Liver (tissue), 9 donors: ENCODE results near the gene SRSF4. TPM values are rescaled to one million over a fixed set of nuclear protein-coding genes. Genes with fewer than 3 reads are reported as not detected.
A peak's percentile ranks its signal among the peaks of the same experiment; 100 is the strongest.

ENCODE experiments used
- DNase-seq: peaks from one replicate; pipeline ENCODE4 v3.0.0-alpha.2; 2017; ENCODE audit warnings: low spot score
- H3K27ac ChIP-seq, 2 donors: one replicate each; pipeline ENCODE4 v1.7.0; 2013; ENCODE audit warnings: inconsistent platforms in 2 of 2, low read length in 2 of 2, control low read depth in 1 of 2, low read depth in 1 of 2, mild to moderate bottlenecking in 1 of 2
- H3K27me3 ChIP-seq, 4 donors: one replicate each; pipeline versions ENCODE4 v1.6.1 to v1.7.0; 2013; ENCODE audit warnings: low read length in 3 of 4, inconsistent platforms in 1 of 4, mild to moderate bottlenecking in 1 of 4, moderate library complexity in 1 of 4; ENCODE audit not compliant: control insufficient read depth in 4 of 4, insufficient read depth in 4 of 4
- H3K36me3 ChIP-seq, 4 donors: one replicate each; pipeline versions ENCODE4 v1.6.1 to v1.7.0; 2013; ENCODE audit warnings: low read length in 3 of 4, mild to moderate bottlenecking in 3 of 4, low read depth in 1 of 4, moderate library complexity in 1 of 4; ENCODE audit not compliant: control insufficient read depth in 4 of 4, insufficient read depth in 3 of 4
- H3K4me1 ChIP-seq, 4 donors: one replicate each; pipeline versions ENCODE4 v1.6.1 to v1.7.0; 2013; ENCODE audit warnings: low read length in 3 of 4, mild to moderate bottlenecking in 3 of 4, moderate library complexity in 1 of 4; ENCODE audit not compliant: control insufficient read depth in 4 of 4, insufficient read depth in 4 of 4
- H3K4me3 ChIP-seq, 3 donors: one replicate each; pipeline versions ENCODE4 v1.6.1 to v1.7.0; 2013; ENCODE audit warnings: low read length in 3 of 3, control low read depth in 1 of 3, low read depth in 1 of 3, mild to moderate bottlenecking in 1 of 3
- H3K9ac ChIP-seq, 2 donors: one replicate each; pipeline ENCODE4 v1.7.0; 2013; ENCODE audit warnings: low read length in 2 of 2, mild to moderate bottlenecking in 2 of 2, moderate library complexity in 2 of 2, control low read depth in 1 of 2, low read depth in 1 of 2
- H3K9me3 ChIP-seq, 4 donors: one replicate each; pipeline versions ENCODE4 v1.6.1 to v1.7.0; 2013; ENCODE audit warnings: low read length in 3 of 4; ENCODE audit not compliant: control insufficient read depth in 4 of 4
- ATF3 ChIP-seq: IDR thresholded peaks from 2 replicates; pipeline ENCODE4 v1.6.1; 2016; ENCODE audit warnings: antibody characterized with exemption
- EGR1 ChIP-seq, 2 donors: IDR thresholded peaks; 2 replicates each; pipeline ENCODE4 v1.6.1; 2016 to 2018; ENCODE audit warnings: antibody characterized with exemption in 2 of 2, low read depth in 2 of 2
- FOXA1 ChIP-seq: IDR thresholded peaks from 2 replicates; pipeline ENCODE4 v1.6.1; 2016; ENCODE audit warnings: antibody characterized with exemption
- FOXA2 ChIP-seq: IDR thresholded peaks from 2 replicates; pipeline ENCODE4 v1.6.1; 2016; ENCODE audit warnings: antibody characterized with exemption
- GABPA ChIP-seq, 2 donors: IDR thresholded peaks in 1 of 2; conservative IDR thresholded peaks in 1 of 2; 2 replicates each; pipeline ENCODE4 v1.6.1; 2016; ENCODE audit warnings: antibody characterized with exemption in 2 of 2, mild to moderate bottlenecking in 1 of 2, moderate library complexity in 1 of 2
- HNF4A ChIP-seq, 2 donors: conservative IDR thresholded peaks; 2 replicates each; pipeline ENCODE4 v1.6.1; 2016; ENCODE audit warnings: antibody characterized with exemption in 2 of 2, mild to moderate bottlenecking in 2 of 2
- HNF4G ChIP-seq: IDR thresholded peaks from 2 replicates; pipeline ENCODE4 v1.6.1; 2016; ENCODE audit warnings: antibody characterized with exemption
- JUND ChIP-seq, 2 donors: IDR thresholded peaks; 2 replicates each; pipeline ENCODE4 v1.6.1; 2016; ENCODE audit warnings: antibody characterized with exemption in 2 of 2
- MAX ChIP-seq: IDR thresholded peaks from 2 replicates; pipeline ENCODE4 v1.6.1; 2016; ENCODE audit warnings: antibody characterized with exemption
- NR2F2 ChIP-seq: IDR thresholded peaks from 2 replicates; pipeline ENCODE4 v1.6.1; 2016; ENCODE audit warnings: antibody characterized with exemption
- RAD21 ChIP-seq, 2 donors: IDR thresholded peaks; 2 replicates each; pipeline ENCODE4 v1.6.1; 2016; ENCODE audit warnings: antibody characterized with exemption in 2 of 2, mild to moderate bottlenecking in 2 of 2
- RXRA ChIP-seq, 2 donors: IDR thresholded peaks; 2 replicates each; pipeline ENCODE4 v1.6.1; 2017 to 2018; ENCODE audit warnings: antibody characterized with exemption in 2 of 2, mild to moderate bottlenecking in 1 of 2
- SP1 ChIP-seq: IDR thresholded peaks from 2 replicates; pipeline ENCODE4 v1.6.1; 2018; ENCODE audit warnings: antibody characterized with exemption, mild to moderate bottlenecking
- YY1 ChIP-seq: IDR thresholded peaks from 2 replicates; pipeline ENCODE4 v1.6.1; 2016; ENCODE audit warnings: antibody characterized with exemption, mild to moderate bottlenecking
- WGBS: extraction: QIAGEN DNeasy Blood & Tissue Kit; methylation state at CpG from one replicate; pipeline ENCODE4 v1.1.7; 2013; 5-methylcytosine and 5-hydroxymethylcytosine counted together
- polyA plus RNA-seq, 2 donors: library from polyadenylated mRNA; stranded (reverse) in 1 of 2; unstranded in 1 of 2; fragments of 200-250 nt in 1 of 2; fragments of >200 nt in 1 of 2; fragmentation: Nextera tagmentation in 1 of 2; extraction: Ambion mirVana in 1 of 2; gene quantifications; one replicate each; pipeline versions ENCODE4 v1.2.1 to v1.2.3, GENCODE V29; 2013 to 2015
- total RNA-seq, 2 donors: library from RNA; depleted of rRNA; stranded (reverse); fragments of >200 nt; gene quantifications; one replicate each; pipeline ENCODE4 v1.2.3, GENCODE V29; 2014
- TF ChIP-seq, protein P1 (sequence below): IDR thresholded peaks from 2 replicates; pipeline ENCODE4 v1.6.1; 2016; ENCODE audit warnings: antibody characterized with exemption
- TF ChIP-seq, protein P2 (sequence below): IDR thresholded peaks from 2 replicates; pipeline ENCODE4 v1.6.1; 2016; ENCODE audit warnings: antibody characterized with exemption, mild to moderate bottlenecking
- TF ChIP-seq, protein P3 (sequence below): fragments of 150-350 bp; IDR thresholded peaks from 2 replicates; pipeline ENCODE4 v1.5.1; 2017; ENCODE audit warnings: improper control_type of control experiment, low read depth, low read length; ENCODE audit not compliant: missing input control
- donor health status: healthy.
- donor health status: healthy.
- donor health status: healthy.
- donor health status: healthy.
- donor health status: healthy.

Gene SRSF4
- total and polyA plus RNA-seq, 4 donors, result 24.0 to 45.8 (median 30.2) TPM

GRCh38 chr1:29119121-29119929, 62.4 kb downstream of the SRSF4 start:
- H3K9ac ChIP-seq, result no peak overlapping the region
- peaks cover 2 to 11% (median 6%) of the 10 kb centered on the region in 4 donors for H3K36me3 ChIP-seq
- TF ChIP-seq, protein P1, sequence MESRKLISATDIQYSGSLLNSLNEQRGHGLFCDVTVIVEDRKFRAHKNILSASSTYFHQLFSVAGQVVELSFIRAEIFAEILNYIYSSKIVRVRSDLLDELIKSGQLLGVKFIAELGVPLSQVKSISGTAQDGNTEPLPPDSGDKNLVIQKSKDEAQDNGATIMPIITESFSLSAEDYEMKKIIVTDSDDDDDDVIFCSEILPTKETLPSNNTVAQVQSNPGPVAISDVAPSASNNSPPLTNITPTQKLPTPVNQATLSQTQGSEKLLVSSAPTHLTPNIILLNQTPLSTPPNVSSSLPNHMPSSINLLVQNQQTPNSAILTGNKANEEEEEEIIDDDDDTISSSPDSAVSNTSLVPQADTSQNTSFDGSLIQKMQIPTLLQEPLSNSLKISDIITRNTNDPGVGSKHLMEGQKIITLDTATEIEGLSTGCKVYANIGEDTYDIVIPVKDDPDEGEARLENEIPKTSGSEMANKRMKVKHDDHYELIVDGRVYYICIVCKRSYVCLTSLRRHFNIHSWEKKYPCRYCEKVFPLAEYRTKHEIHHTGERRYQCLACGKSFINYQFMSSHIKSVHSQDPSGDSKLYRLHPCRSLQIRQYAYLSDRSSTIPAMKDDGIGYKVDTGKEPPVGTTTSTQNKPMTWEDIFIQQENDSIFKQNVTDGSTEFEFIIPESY, result no peak
- TF ChIP-seq HNF4G (no peak), ATF3 (no peak), NR2F2 (no peak), MAX (no peak), JUND (IDR thresholded peaks at IDR 0.05) (no peak), HNF4A (conservative IDR thresholded peaks at IDR 0.05) (no peak), FOXA2 (no peak)
- TF ChIP-seq, protein P2, sequence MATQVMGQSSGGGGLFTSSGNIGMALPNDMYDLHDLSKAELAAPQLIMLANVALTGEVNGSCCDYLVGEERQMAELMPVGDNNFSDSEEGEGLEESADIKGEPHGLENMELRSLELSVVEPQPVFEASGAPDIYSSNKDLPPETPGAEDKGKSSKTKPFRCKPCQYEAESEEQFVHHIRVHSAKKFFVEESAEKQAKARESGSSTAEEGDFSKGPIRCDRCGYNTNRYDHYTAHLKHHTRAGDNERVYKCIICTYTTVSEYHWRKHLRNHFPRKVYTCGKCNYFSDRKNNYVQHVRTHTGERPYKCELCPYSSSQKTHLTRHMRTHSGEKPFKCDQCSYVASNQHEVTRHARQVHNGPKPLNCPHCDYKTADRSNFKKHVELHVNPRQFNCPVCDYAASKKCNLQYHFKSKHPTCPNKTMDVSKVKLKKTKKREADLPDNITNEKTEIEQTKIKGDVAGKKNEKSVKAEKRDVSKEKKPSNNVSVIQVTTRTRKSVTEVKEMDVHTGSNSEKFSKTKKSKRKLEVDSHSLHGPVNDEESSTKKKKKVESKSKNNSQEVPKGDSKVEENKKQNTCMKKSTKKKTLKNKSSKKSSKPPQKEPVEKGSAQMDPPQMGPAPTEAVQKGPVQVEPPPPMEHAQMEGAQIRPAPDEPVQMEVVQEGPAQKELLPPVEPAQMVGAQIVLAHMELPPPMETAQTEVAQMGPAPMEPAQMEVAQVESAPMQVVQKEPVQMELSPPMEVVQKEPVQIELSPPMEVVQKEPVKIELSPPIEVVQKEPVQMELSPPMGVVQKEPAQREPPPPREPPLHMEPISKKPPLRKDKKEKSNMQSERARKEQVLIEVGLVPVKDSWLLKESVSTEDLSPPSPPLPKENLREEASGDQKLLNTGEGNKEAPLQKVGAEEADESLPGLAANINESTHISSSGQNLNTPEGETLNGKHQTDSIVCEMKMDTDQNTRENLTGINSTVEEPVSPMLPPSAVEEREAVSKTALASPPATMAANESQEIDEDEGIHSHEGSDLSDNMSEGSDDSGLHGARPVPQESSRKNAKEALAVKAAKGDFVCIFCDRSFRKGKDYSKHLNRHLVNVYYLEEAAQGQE, result no peak
- H3K27ac ChIP-seq, result no peak overlapping the region
- H3K4me1 ChIP-seq, result peaks cover 16 to 29% (median 21%) of the 10 kb centered on the region in 4 donors
- DNase-seq, result no peak
- no peaks in the 10 kb centered on the region for H3K27me3 ChIP-seq
- WGBS, result 94% methylated on average over 12 of the region's 12 CpGs
- no peaks in the 10 kb centered on the region for H3K9me3 ChIP-seq
- no peak overlapping the region for H3K4me3 ChIP-seq

DNA sequence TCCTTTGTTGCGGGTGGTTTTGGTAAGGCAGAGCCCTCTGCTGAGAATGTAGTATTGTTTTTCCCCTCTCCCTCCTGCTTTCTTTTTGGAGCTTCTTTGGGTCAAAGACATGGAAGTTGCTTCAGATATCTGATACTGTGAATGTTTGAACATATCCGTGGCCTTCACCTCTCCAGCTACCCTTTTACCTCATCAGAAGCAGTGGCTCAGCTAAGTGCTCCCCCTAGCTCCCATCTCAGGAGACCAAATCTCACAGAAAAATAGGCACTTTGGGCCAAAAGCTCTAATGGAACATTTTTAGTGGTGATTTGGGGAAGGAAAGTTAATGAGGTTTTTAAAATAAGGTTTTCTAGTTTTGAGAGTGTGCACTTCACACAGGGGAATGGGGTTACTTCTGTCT, 64.3 kb downstream of the SRSF4 start:
- no peak for DNase-seq
- Histone ChIP-seq H3K9ac (no peak overlapping the region), H3K9me3 (no peaks in the 10 kb centered on the region), H3K4me3 (no peak overlapping the region), H3K4me1 (peaks cover 7 to 12% (median 9%) of the 10 kb centered on the region in 4 donors), H3K27me3 (no peaks in the 10 kb centered on the region), H3K27ac (no peak overlapping the region), H3K36me3 (peaks cover 2 to 16% (median 8%) of the 10 kb centered on the region in 4 donors)
- 61% methylated on average over 2 of the region's 2 CpGs for WGBS
- TF ChIP-seq RAD21 (IDR thresholded peaks at IDR 0.05) (peak; percentile 56 to 62), FOXA2 (no peak), RXRA (IDR thresholded peaks at IDR 0.05) (peak; percentile 41 to 56), HNF4A (conservative IDR thresholded peaks at IDR 0.05) (peak in 1 of 2 donors; percentile 10), GABPA (IDR thresholded peaks at IDR 0.05 in 1 of 2, conservative IDR thresholded peaks at IDR 0.05 in 1 of 2) (no peak), FOXA1 (no peak), MAX (no peak), EGR1 (IDR thresholded peaks at IDR 0.05; ENCODE audit: low read depth in 2 of 2) (no peak), NR2F2 (no peak), JUND (IDR thresholded peaks at IDR 0.05) (no peak), YY1 (no peak), SP1 (no peak), ATF3 (no peak), HNF4G (no peak)
- TF ChIP-seq, protein P2, result no peak
- TF ChIP-seq, protein P3, sequence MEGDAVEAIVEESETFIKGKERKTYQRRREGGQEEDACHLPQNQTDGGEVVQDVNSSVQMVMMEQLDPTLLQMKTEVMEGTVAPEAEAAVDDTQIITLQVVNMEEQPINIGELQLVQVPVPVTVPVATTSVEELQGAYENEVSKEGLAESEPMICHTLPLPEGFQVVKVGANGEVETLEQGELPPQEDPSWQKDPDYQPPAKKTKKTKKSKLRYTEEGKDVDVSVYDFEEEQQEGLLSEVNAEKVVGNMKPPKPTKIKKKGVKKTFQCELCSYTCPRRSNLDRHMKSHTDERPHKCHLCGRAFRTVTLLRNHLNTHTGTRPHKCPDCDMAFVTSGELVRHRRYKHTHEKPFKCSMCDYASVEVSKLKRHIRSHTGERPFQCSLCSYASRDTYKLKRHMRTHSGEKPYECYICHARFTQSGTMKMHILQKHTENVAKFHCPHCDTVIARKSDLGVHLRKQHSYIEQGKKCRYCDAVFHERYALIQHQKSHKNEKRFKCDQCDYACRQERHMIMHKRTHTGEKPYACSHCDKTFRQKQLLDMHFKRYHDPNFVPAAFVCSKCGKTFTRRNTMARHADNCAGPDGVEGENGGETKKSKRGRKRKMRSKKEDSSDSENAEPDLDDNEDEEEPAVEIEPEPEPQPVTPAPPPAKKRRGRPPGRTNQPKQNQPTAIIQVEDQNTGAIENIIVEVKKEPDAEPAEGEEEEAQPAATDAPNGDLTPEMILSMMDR, result peak; percentile 14
